DOHH2 (cell line): ENCODE measurements around the gene HOXB3.

Experiments used
- H3F3A ChIP-seq: fragments of 200-600 bp; sonication (generic), shearing (Covaris generic); 2 replicates; pipeline ENCODE4 v1.6.0; 2016; ENCODE audit warnings: antibody characterized with exemption, mild to moderate bottlenecking; ENCODE audit not compliant: control insufficient read depth, insufficient read depth
- H3K27ac ChIP-seq: fragments of 200-600 bp; sonication (generic); 2 replicates; pipeline ENCODE4 v1.5.1; 2014; ENCODE audit warnings: low read depth, mild to moderate bottlenecking, low read length, moderate library complexity
- H3K27me3 ChIP-seq: fragments of 200-600 bp; sonication (generic); 2 replicates; pipeline ENCODE4 v1.6.1; 2014; ENCODE audit warnings: mild to moderate bottlenecking, low read length, mixed read lengths; ENCODE audit not compliant: control insufficient read depth
- H3K36me3 ChIP-seq: fragments of 200-600 bp; sonication (generic); 2 replicates; pipeline ENCODE4 v1.6.1; 2014; ENCODE audit warnings: mild to moderate bottlenecking, low read length, moderate library complexity, mixed read lengths; ENCODE audit not compliant: control insufficient read depth
- H3K4me1 ChIP-seq: fragments of 200-600 bp; sonication (generic); 2 replicates; pipeline ENCODE4 v1.6.1; 2014; ENCODE audit warnings: mild to moderate bottlenecking, low read length, mixed read lengths; ENCODE audit not compliant: control insufficient read depth
- H3K4me2 ChIP-seq: fragments of 200-600 bp; sonication (generic); 2 replicates; pipeline ENCODE4 v1.6.0; 2014; ENCODE audit warnings: mild to moderate bottlenecking, low read length, moderate library complexity
- H3K4me3 ChIP-seq: fragments of 200-600 bp; sonication (generic); 2 replicates; pipeline ENCODE4 v1.5.1; 2014; ENCODE audit warnings: mild to moderate bottlenecking, low read length, mixed read lengths
- H3K79me2 ChIP-seq: fragments of 200-600 bp; sonication (generic); 2 replicates; pipeline ENCODE4 v1.6.1; 2014; ENCODE audit warnings: mild to moderate bottlenecking, low read length, mixed read lengths; ENCODE audit not compliant: control insufficient read depth
- H3K9me2 ChIP-seq: fragments of 200-600 bp; sonication (generic); replicated peaks from 2 replicates; pipeline ENCODE4 v1.6.1; 2014; ENCODE audit warnings: mild to moderate bottlenecking, low read length, mixed read lengths; ENCODE audit not compliant: control insufficient read depth
- H3K9me3 ChIP-seq: fragments of 200-600 bp; sonication (generic); 2 replicates; pipeline ENCODE4 v1.6.1; 2014; ENCODE audit warnings: antibody characterized with exemption, low read length, mixed read lengths; ENCODE audit not compliant: control insufficient read depth, insufficient read depth
- H4K20me1 ChIP-seq: fragments of 200-600 bp; sonication (generic); 2 replicates; pipeline ENCODE4 v1.6.0; 2014; ENCODE audit warnings: low read depth, mild to moderate bottlenecking, antibody characterized with exemption, low read length, moderate library complexity; ENCODE audit not compliant: control insufficient read depth, insufficient read depth
- EZH2phosphoT487 ChIP-seq: fragments of 200-600 bp; sonication (generic); IDR thresholded peaks from 2 replicates; pipeline ENCODE4 v1.6.1; 2017; ENCODE audit warnings: borderline replicate concordance, mild to moderate bottlenecking, antibody characterized with exemption, low read length, moderate library complexity, mixed read lengths
- TF ChIP-seq, protein P1 (sequence below): fragments of 200-600 bp; sonication (generic); IDR thresholded peaks from one replicate; pipeline ENCODE4 v1.5.1; 2014; ENCODE audit warnings: antibody characterized with exemption, mild to moderate bottlenecking, low read depth, low read length; ENCODE audit not compliant: poor library complexity, severe bottlenecking

HOXB3 gene

DNA sequence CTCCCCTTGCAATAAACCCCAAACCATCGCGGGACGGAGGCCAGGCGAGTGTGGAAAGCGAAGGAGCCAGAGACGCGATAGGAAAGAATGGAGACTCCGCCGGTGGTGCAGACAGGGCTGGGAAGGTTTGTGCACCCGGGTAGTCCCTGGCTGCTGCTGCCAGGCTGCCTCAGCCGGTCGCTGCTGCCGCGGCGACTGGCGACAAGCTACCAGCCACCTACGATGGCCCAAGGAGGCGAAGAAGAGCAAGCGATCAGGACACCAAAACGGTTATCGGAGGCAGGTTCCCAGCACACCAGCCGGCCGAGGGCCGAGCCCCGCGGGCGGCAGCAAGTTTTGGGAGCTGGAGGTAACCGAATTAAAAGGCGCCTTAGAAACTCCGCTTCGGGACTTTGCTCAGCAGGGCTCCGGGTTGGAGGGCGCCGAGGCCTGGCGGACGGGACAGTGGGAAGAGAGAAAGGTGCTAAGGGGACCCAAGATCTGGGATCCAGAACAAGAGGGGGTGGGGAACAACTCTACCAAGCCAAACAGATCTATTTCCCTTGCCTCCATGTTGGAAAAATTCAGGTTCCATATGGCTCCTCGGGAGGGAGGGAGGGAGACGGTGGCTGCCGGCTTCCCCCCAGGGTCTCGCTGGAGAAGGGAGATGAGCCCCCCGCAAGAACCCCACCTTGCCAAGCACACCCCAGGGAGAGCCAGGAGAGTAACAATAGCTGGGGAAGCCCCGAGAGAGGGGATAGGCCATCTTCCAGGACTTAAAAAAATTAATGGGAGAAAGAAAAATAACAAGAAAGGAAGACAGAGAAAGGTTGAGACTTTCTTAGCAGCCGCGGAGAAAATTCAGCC is 35.4 kb downstream of the HOXB3 start:
- no peaks in the 10 kb centered on the region for H3K36me3 ChIP-seq
- H3K4me1 ChIP-seq: no peaks in the 10 kb centered on the region
- no peaks in the 10 kb centered on the region for H3K9me3 ChIP-seq
- no peaks in the 10 kb centered on the region for H3K79me2 ChIP-seq
- TF ChIP-seq EZH2phosphoT487: no peak
- TF ChIP-seq, protein P1, sequence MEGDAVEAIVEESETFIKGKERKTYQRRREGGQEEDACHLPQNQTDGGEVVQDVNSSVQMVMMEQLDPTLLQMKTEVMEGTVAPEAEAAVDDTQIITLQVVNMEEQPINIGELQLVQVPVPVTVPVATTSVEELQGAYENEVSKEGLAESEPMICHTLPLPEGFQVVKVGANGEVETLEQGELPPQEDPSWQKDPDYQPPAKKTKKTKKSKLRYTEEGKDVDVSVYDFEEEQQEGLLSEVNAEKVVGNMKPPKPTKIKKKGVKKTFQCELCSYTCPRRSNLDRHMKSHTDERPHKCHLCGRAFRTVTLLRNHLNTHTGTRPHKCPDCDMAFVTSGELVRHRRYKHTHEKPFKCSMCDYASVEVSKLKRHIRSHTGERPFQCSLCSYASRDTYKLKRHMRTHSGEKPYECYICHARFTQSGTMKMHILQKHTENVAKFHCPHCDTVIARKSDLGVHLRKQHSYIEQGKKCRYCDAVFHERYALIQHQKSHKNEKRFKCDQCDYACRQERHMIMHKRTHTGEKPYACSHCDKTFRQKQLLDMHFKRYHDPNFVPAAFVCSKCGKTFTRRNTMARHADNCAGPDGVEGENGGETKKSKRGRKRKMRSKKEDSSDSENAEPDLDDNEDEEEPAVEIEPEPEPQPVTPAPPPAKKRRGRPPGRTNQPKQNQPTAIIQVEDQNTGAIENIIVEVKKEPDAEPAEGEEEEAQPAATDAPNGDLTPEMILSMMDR: no peak
- no peaks in the 10 kb centered on the region for H4K20me1 ChIP-seq
- no peaks in the 10 kb centered on the region for H3K9me2 ChIP-seq
- peaks cover 3% of the 10 kb centered on the region; the same call in 1 of the 2 replicates for H3K27me3 ChIP-seq
- no peak overlapping the region for H3K4me3 ChIP-seq
- no peak overlapping the region for H3K27ac ChIP-seq
- H3F3A ChIP-seq: no peaks in the 10 kb centered on the region
- no peak overlapping the region for H3K4me2 ChIP-seq

GRCh38 chr17:48553826-48554225 is 36.2 kb downstream of the HOXB3 start:
- Histone ChIP-seq H3K4me1 (no peaks in the 10 kb centered on the region), H4K20me1 (no peaks in the 10 kb centered on the region), H3K9me2 (no peaks in the 10 kb centered on the region), H3K79me2 (no peaks in the 10 kb centered on the region), H3K9me3 (no peaks in the 10 kb centered on the region), H3F3A (no peaks in the 10 kb centered on the region), H3K36me3 (no peaks in the 10 kb centered on the region), H3K27me3 (peaks cover 3% of the 10 kb centered on the region; the same call in 1 of the 2 replicates), H3K4me2 (no peak overlapping the region), H3K4me3 (no peak overlapping the region), H3K27ac (no peak overlapping the region)
- TF ChIP-seq, protein P1: no peak
- no peak for TF ChIP-seq EZH2phosphoT487

DNA sequence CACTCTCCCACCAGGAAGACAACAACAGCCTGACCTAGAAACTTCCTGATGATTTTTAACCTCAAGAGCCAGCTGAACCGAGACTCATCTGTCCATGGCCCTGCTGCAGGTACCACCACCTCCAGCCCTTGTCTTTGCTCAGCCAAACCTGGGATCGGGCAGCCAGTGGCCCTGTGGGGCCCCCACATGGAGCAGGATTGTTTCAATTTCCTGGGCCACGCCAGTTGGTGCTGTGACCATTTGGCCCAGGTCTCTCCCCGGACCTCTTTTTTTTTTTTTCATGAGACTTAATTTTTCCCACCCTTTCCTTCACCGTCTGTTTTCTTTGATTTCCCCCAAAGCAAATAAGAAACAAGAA is 36.9 kb downstream of the HOXB3 start:
- Histone ChIP-seq H3K79me2 (no peaks in the 10 kb centered on the region), H3F3A (no peaks in the 10 kb centered on the region), H4K20me1 (no peaks in the 10 kb centered on the region), H3K4me2 (no peak overlapping the region), H3K4me1 (no peaks in the 10 kb centered on the region), H3K9me2 (no peaks in the 10 kb centered on the region), H3K4me3 (no peak overlapping the region), H3K27ac (no peak overlapping the region), H3K27me3 (peaks cover 3% of the 10 kb centered on the region; the same call in 1 of the 2 replicates), H3K9me3 (no peaks in the 10 kb centered on the region), H3K36me3 (no peaks in the 10 kb centered on the region)
- TF ChIP-seq, protein P1: no peak
- no peak for TF ChIP-seq EZH2phosphoT487
